Right cardiac atrium (tissue), 5 donors: Measurements from ENCODE around the gene NBL1. TPM values are rescaled to one million over a fixed set of nuclear protein-coding genes. Genes with fewer than 3 reads are reported as not detected.
"Not testable (repeated sequence)": the region's sequence is repeated elsewhere in the genome, so short reads cannot be mapped to it uniquely, and the experiment has no call there.

Experiments used
- ATAC-seq, 2 donors: fragments of 200-7000 bp; cut with Tn5 transposase; one replicate each; pipeline versions ENCODE4 v1.8.0 to v1.9.1; 2020; ENCODE audit warnings: moderate library complexity in 2 of 2, mild to moderate bottlenecking in 1 of 2
- DNase-seq, 3 donors: peaks; one replicate each; pipeline ENCODE4 v3.0.0-alpha.2; 2020
- H3K27ac ChIP-seq: one replicate; pipeline ENCODE4 v1.5.1; 2013; ENCODE audit warnings: mild to moderate bottlenecking, low read length, control low read depth, moderate library complexity
- H3K27me3 ChIP-seq: one replicate; pipeline ENCODE4 v1.6.1; 2013; ENCODE audit not compliant: control insufficient read depth, insufficient read depth
- H3K4me1 ChIP-seq: one replicate; pipeline ENCODE4 v1.6.1; 2013; ENCODE audit warnings: low read length; ENCODE audit not compliant: control insufficient read depth, insufficient read depth
- H3K4me3 ChIP-seq: one replicate; pipeline ENCODE4 v1.5.1; 2013; ENCODE audit warnings: low read length, control low read depth
- H3K9me3 ChIP-seq: one replicate; pipeline ENCODE4 v1.6.1; 2013; ENCODE audit warnings: low read length; ENCODE audit not compliant: control insufficient read depth
- WGBS: extraction: QIAGEN DNeasy Blood & Tissue Kit; methylation state at CpG from one replicate; pipeline ENCODE4 v1.1.7; 2013; 5-methylcytosine and 5-hydroxymethylcytosine counted together
- intact Hi-C, 4 donors: fragments of 100-400 bp; cut with DNase I; formaldehyde crosslinking; loops; one replicate each; pipeline versions ENCODE4 v1.11.0 to v1.14.0; 2022 to 2023
- polyA plus RNA-seq: library from polyadenylated mRNA; stranded (reverse); fragments of 200-250 nt; gene quantifications from one replicate; pipeline ENCODE4 v1.2.3, GENCODE V29; 2013
- total RNA-seq, 4 donors: library from RNA; stranded (reverse); fragmentation: NEBNext Ultra II Directional; extraction: Animal tissue kit (Norgen Biotek cat#: 25700); gene quantifications; one replicate each; pipeline ENCODE4 v1.2.1, GENCODE V29; 2021
- donor health status: healthy with polysubstance abuse.
- donor health status: DM: no; HTN: yes; CAD: no.
- donor health status: DM: no; HTN: no; CAD: no.
- donor health status: DM: no; HTN: yes; CAD: no; lungs with severe emphysema.
- donor health status: DM: yes; HTN: yes; CAD: no.

The NBL1 gene
- total and polyA plus RNA-seq, 5 donors, result 40.7 to 64.8 (median 45.7) TPM

DNA sequence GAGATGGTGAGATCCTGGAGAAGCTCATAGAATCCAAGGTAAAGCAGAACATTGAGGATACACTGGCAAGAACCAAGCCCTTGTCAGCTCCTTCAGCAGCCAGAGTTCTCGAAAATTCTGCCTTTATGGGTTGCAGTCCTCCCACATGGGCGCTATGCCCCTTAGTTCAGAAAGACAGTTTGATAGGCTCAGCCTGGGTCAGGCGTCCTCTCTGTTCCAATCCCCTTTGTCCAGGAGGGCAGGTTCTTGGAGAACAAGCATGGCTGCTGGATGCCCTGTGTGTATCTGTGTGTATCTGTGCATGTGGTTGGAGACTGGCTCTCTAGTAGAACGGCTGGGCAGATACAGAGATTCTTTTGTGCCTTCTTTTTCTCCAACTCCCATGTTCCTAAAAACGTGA, 8.0 kb upstream of the NBL1 start:
- DNase-seq (no peak), ATAC-seq (no peak)
- Histone ChIP-seq H3K4me1 (no peaks in the 10 kb centered on the region), H3K27me3 (no peaks in the 10 kb centered on the region), H3K4me3 (no peak overlapping the region), H3K27ac (no peak overlapping the region), H3K9me3 (no peaks in the 10 kb centered on the region)
- WGBS, result 86% methylated on average over 5 of the region's 5 CpGs
- intact Hi-C loops, result no loop called here

- DNase-seq, intact Hi-C loops, H3K27me3 ChIP-seq, ATAC-seq, H3K4me1 ChIP-seq, H3K27ac ChIP-seq, H3K4me3 ChIP-seq, H3K9me3 ChIP-seq: not testable (repeated sequence)
- WGBS, result 90% methylated on average over 10 of the region's 10 CpGs
Observed at GRCh38 chr1:19636749-19637148, 7.4 kb upstream of the NBL1 start.

DNA sequence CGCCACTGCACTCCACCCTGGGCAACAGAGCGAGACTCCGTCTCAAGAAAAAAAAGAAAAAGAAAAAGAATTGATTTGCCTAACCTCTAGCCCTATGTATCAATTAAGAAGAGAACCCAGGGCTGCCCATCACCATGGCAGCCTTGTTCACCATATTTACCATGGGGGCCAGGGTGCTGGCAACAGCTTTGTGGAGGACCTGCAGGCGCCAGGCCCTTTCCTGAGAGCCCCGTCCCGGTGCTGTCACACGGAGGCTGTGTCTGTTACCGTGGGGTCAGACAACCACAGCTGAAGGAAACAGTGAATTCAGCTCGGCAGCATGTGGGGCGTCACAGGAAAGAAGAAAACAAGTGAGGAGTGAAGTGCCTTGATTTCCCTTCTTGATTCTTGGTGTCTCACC, 6.5 kb upstream of the NBL1 start:
- H3K27ac ChIP-seq, result no peak overlapping the region
- DNase-seq (no peak), ATAC-seq (no peak)
- 82% methylated on average over 10 of the region's 10 CpGs for WGBS
- intact Hi-C loops, result no loop called here
- no peak overlapping the region for H3K4me3 ChIP-seq
- no peaks in the 10 kb centered on the region for H3K4me1 ChIP-seq
- no peaks in the 10 kb centered on the region for H3K27me3 ChIP-seq
- no peaks in the 10 kb centered on the region for H3K9me3 ChIP-seq

GRCh38 chr1:19639228-19639627, 4.9 kb upstream of the NBL1 start:
- H3K4me1 ChIP-seq, H3K27me3 ChIP-seq, H3K4me3 ChIP-seq, H3K27ac ChIP-seq, H3K9me3 ChIP-seq, ATAC-seq, DNase-seq, intact Hi-C loops: not testable (repeated sequence)
- WGBS, result 73% methylated on average over 10 of the region's 10 CpGs

GRCh38 chr1:19639999-19640362, 4.1 kb upstream of the NBL1 start:
- intact Hi-C loops, result loop anchor here in 3 of 4 donors (5.0 to 10.0 kb wide), 3 partner anchors 43 to 155 kb away; partner anchors contain the start of gene CAPZB (in 1 of the 3)
- 93% methylated on average over 3 of the region's 3 CpGs for WGBS
- H3K27ac ChIP-seq, result no peak overlapping the region

DNA sequence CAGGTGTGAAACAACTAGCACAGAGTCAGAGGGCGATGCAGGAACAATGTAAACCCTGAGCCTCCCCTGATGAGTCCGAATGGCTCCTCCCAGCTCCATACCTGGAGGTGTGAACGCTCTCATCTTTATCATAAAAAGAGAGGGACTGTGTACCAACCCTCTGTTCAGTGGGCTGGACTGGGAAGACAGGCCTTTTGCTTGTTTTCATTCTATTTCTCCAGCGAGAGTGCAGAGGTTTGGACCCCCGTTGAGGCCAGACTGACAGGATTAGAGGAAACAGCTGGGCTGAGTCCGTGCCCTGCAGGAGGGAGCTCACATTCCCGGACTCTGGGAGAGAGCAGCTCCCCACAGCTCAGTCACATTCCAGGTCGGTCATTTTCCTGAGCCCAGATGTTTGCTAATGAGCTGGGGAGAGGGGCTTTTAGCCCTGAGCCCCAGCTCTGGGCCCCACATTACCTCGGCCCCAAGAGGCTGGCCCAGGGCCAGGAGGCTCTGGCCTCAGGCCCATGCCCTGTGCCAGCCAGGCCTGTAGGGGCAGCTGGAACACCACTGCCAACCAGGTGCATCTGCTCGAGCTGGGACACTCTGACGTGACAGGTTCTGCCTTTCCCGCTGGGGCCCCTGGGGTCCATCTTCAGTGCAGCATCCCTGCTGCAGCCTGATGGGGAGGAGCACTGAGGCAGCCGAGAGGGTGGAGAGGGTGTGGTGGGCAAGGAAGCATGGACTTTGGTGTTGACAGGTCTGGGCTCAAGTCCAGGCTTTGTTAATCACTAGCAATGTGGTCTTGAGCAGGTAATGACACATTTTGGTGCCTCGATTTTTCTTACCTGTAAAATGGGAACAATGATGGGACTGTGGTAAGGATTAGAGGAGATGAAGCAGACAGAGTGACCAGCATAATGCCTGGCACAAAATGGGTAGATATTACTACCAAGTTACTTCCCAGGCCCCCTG, 3.5 kb upstream of the NBL1 start:
- H3K27ac ChIP-seq, result no peak overlapping the region
- intact Hi-C loops, result loop anchor here in 3 of 4 donors (5.0 to 10.0 kb wide), 3 partner anchors 43 to 156 kb away; partner anchors contain the start of gene CAPZB (in 1 of the 3)

More at GRCh38 chr1:19639999-19640362, 4.1 kb upstream of the NBL1 start:
- Histone ChIP-seq H3K27me3 (no peaks in the 10 kb centered on the region), H3K9me3 (no peaks in the 10 kb centered on the region), H3K4me1 (no peaks in the 10 kb centered on the region), H3K4me3 (no peak overlapping the region)
- no peak for ATAC-seq
- no peak for DNase-seq

GRCh38 chr1:19643121-19643520, 990 bp upstream of the NBL1 start:
- H3K9me3 ChIP-seq, result no peaks in the 10 kb centered on the region
- intact Hi-C loops, result loop anchor here in 3 of 4 donors (5.0 to 10.0 kb wide), 3 partner anchors 46 to 158 kb away; partner anchors contain the start of gene CAPZB (in 1 of the 3)
- H3K27me3 ChIP-seq, result no peaks in the 10 kb centered on the region
- H3K27ac ChIP-seq, result no peak overlapping the region
- DNase-seq, result no peak
- WGBS, result 54% methylated on average over 7 of the region's 7 CpGs
- ATAC-seq, result no peak
- H3K4me1 ChIP-seq, result peaks cover 2% of the 10 kb centered on the region
- H3K4me3 ChIP-seq, result peak overlapping the region; percentile 87

More for the DNA sequence above, 3.5 kb upstream of the NBL1 start:
- 50% methylated on average over 14 of the region's 14 CpGs for WGBS
- H3K4me1 ChIP-seq, result no peaks in the 10 kb centered on the region
- no peaks in the 10 kb centered on the region for H3K9me3 ChIP-seq
- no peak for ATAC-seq
- H3K4me3 ChIP-seq, result no peak overlapping the region
- no peak for DNase-seq
- no peaks in the 10 kb centered on the region for H3K27me3 ChIP-seq

DNA sequence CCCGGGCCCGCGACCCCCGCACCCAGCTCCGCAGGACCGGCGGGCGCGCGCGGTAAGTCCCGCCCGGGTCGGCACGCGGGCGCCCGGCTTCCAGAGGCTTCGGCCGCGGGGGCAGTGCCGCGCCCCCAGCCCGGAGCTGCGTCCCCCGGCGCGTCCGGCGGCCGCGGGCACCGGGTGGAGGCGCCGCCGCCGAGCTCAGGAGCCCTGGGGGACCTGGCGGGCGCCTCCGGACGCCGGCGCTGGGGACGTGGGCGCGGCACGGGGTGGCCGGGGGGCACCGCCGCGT, 227 bp downstream of the NBL1 start:
- H3K27ac ChIP-seq, result peak overlapping the region; percentile 71
- no peaks in the 10 kb centered on the region for H3K9me3 ChIP-seq
- no peaks in the 10 kb centered on the region for H3K27me3 ChIP-seq
- under 1% methylated on average over 51 of the region's 51 CpGs for WGBS
- ATAC-seq (peak in 1 of 2 donors; percentile 5), DNase-seq (no peak)
- H3K4me1 ChIP-seq, result peaks cover 2% of the 10 kb centered on the region
- H3K4me3 ChIP-seq, result peak overlapping the region; percentile 87
- intact Hi-C loops, result loop anchor here in 3 of 4 donors (5.0 to 10.0 kb wide), 3 partner anchors 47 to 160 kb away; partner anchors contain the start of gene CAPZB (in 1 of the 3)

DNA sequence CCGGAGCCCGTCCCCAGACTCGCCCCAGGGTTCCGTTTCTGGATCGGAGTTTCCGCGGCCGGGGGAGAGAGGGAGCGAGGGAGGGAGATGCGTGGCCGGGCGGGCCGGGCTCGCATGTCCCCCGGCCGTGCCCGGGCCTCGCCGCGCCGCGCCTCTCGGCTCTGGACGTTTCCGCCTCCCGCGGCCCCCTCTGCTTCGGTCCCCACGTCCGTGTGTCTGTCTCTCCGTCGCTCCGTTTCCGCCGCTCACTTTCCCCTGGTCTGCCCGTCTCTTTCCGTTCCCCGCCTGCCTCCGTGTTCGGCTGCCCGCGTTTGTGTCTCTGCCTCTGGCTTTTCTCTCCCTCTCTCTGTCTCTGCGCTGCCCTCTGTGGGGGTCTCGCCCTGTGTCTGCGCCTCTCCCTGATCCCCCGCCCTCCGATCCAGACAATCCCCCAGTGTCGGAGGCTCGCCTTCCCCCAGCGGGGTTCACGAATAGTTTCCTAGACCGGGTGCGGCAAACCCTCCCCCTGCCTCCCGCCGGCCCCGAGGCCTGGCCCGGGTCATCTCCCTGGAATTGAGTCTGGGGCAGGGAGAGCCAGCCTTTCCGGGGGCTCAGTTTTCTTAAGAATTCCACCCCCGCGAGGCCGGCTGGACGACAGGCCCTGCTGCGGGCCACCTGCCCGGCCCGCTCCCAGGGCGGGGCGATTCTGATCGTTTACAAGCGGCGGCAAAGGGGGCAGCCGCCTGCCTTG, 735 bp downstream of the NBL1 start:
- DNase-seq, result peak in 1 of 3 donors; percentile 79
- H3K27me3 ChIP-seq, result no peaks in the 10 kb centered on the region
- H3K4me1 ChIP-seq, result peaks cover 2% of the 10 kb centered on the region
- intact Hi-C loops, result loop anchor here in 3 of 4 donors (5.0 to 10.0 kb wide), 5 partner anchors 48 to 253 kb away; partner anchors contain the start of gene CAPZB (in 2 of the 3)
- peak; percentile 6 to 35 for ATAC-seq
- H3K27ac ChIP-seq, result peak overlapping the region; percentile 71
- 6% methylated on average over 70 of the region's 71 CpGs for WGBS
- peak overlapping the region; percentile 87 for H3K4me3 ChIP-seq
- H3K9me3 ChIP-seq, result no peaks in the 10 kb centered on the region

DNA sequence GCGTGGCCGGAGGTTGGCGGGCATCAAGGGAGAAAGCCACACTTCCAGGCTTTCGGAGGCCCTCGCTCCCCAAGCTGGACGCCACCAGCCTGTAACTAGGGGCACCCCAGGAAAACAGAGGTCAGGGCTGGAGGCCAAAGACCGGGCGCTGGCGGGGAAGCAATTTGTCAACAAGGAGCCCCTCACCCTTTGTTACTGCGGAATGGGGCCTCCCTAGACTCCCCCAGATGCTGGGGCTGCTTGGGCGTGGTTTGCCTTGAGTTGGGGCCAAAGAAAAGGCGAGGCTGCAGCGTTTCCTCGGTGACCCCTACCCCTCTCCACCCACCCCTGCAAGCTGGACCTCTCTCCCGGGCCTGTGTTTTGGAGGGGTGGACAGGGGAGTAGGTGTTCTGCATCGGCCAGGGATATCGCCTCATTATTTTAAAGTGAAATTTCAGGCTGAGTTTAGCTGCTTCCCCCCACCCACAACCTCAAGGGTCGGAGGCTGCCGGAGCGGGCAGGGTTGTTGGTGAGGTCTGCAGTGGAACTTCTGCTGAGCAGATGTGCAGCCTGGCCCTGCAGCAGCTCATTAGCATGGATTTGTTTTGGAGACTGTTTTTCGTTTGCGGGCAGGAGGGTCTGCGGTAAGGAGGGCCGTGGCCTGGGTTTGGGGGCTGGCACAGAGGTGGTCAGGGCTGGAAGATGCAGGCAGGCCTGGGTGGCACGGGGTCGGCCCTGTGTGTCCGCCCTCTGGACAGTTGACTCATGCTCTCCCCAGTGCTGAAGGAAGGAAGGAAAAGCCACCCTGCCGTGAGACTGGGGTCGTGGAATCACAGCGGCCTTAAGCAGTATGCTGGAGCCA, 1.5 kb downstream of the NBL1 start:
- Histone ChIP-seq H3K27me3 (no peaks in the 10 kb centered on the region), H3K4me3 (peak overlapping the region; percentile 87), H3K27ac (peak overlapping the region; percentile 71), H3K4me1 (peaks cover 2% of the 10 kb centered on the region), H3K9me3 (no peaks in the 10 kb centered on the region)
- WGBS, result 37% methylated on average over 30 of the region's 30 CpGs
- ATAC-seq, result peak in 1 of 2 donors; percentile 5
- intact Hi-C loops, result loop anchor here in 3 of 4 donors (5.0 to 10.0 kb wide), 4 partner anchors 51 to 253 kb away; partner anchors contain the start of gene CAPZB (in 2 of the 3)
- peak in 1 of 3 donors; percentile 64 for DNase-seq
